GM04504 (cell line): ENCODE data around the gene TRIM8.

Experiments
- DNase-seq: peaks from one replicate; pipeline ENCODE4 v3.0.0-alpha.2; 2012; ENCODE audit warnings: low read depth

The TRIM8 gene

GRCh38 chr10:102644066-102644645, at the start of gene TRIM8:
TRIM8 (plus strand) TSS chr10:102644479; CDS start chr10:102644618, 139 bp downstream.
- no peak for DNase-seq

GRCh38 chr10:102595293-102595692, 49.0 kb upstream of the TRIM8 start:
- DNase-seq, result no peak

GRCh38 chr10:102595897-102596296, 48.4 kb upstream of the TRIM8 start:
- no peak for DNase-seq

GRCh38 chr10:102596506-102596971, 47.7 kb upstream of the TRIM8 start:
- DNase-seq, result peak; percentile 29

- no peak for DNase-seq
Measured at GRCh38 chr10:102597131-102597991, 46.9 kb upstream of the TRIM8 start.

- no peak for DNase-seq
Measured at GRCh38 chr10:102598243-102598642, 46.0 kb upstream of the TRIM8 start.

GRCh38 chr10:102599565-102600327, 44.5 kb upstream of the TRIM8 start:
- no peak for DNase-seq

- DNase-seq, result no peak
Measured at GRCh38 chr10:102600816-102601215, 43.5 kb upstream of the TRIM8 start.

GRCh38 chr10:102601639-102602038, 42.6 kb upstream of the TRIM8 start:
- no peak for DNase-seq

GRCh38 chr10:102602272-102603045, 41.8 kb upstream of the TRIM8 start:
- DNase-seq, result no peak

- no peak for DNase-seq
Measured at GRCh38 chr10:102603946-102604345, 40.3 kb upstream of the TRIM8 start.

GRCh38 chr10:102604439-102604841, 39.8 kb upstream of the TRIM8 start:
- DNase-seq, result no peak

- DNase-seq, result no peak
Measured at GRCh38 chr10:102605712-102606111, 38.6 kb upstream of the TRIM8 start.

GRCh38 chr10:102608487-102608886, 35.8 kb upstream of the TRIM8 start:
- DNase-seq, result no peak

- DNase-seq, result no peak
Measured at GRCh38 chr10:102610441-102610887, 33.8 kb upstream of the TRIM8 start.

GRCh38 chr10:102611514-102612087, 32.7 kb upstream of the TRIM8 start:
- DNase-seq, result no peak

GRCh38 chr10:102612964-102613275, 31.4 kb upstream of the TRIM8 start:
- DNase-seq, result no peak

GRCh38 chr10:102613286-102613685, 31.0 kb upstream of the TRIM8 start:
- DNase-seq, result no peak

- DNase-seq, result no peak
Measured at GRCh38 chr10:102613785-102614184, 30.5 kb upstream of the TRIM8 start.

GRCh38 chr10:102614888-102615287, 29.4 kb upstream of the TRIM8 start:
- no peak for DNase-seq

- DNase-seq, result no peak
Measured at GRCh38 chr10:102615361-102615760, 28.9 kb upstream of the TRIM8 start.
